Stomach (tissue), 9 donors: ENCODE measurements around the gene RAC3. TPM values are rescaled to one million over a fixed set of nuclear protein-coding genes. Genes with fewer than 3 reads are reported as not detected.

Experiments used
- DNase-seq, 2 donors: peaks; one replicate each; pipeline versions ENCODE4 v3.0.0 to v3.0.0-alpha.2; 2013 to 2019
- H3K27ac ChIP-seq, 5 donors: fragments of 200-600 bp in 4 of 5; sonication (generic) in 4 of 5; one replicate each; pipeline ENCODE4 v1.5.1; 2013 to 2019; ENCODE audit warnings: mild to moderate bottlenecking in 1 of 5, moderate library complexity in 1 of 5
- H3K27me3 ChIP-seq, 3 donors: fragments of 200-600 bp; sonication (generic); one replicate each; pipeline ENCODE4 v1.5.1; 2017 to 2019; ENCODE audit warnings: mixed run types in 1 of 3
- H3K36me3 ChIP-seq, 4 donors: fragments of 200-600 bp; sonication (generic); 1 replicate in 3 of 4; 2 replicates in 1 of 4; pipeline ENCODE4 v1.5.1; 2016 to 2019
- H3K4me1 ChIP-seq, 4 donors: fragments of 200-600 bp; sonication (generic); one replicate each; pipeline ENCODE4 v1.5.1; 2016 to 2019
- H3K4me3 ChIP-seq, 4 donors: fragments of 200-600 bp; sonication (generic) in 3 of 4; one replicate each; pipeline ENCODE4 v1.5.1; 2016 to 2019; ENCODE audit warnings: mild to moderate bottlenecking in 1 of 4
- H3K9me3 ChIP-seq, 4 donors: fragments of 200-600 bp; sonication (generic); one replicate each; pipeline ENCODE4 v1.5.1; 2016 to 2019
- EP300 ChIP-seq: sonication (generic); formaldehyde crosslinking; IDR thresholded peaks from one replicate; pipeline ENCODE4 v1.6.1; 2017; ENCODE audit warnings: antibody characterized with exemption
- POLR2A ChIP-seq, 4 donors: fragments of 450-650 bp; IDR thresholded peaks; one replicate each; pipeline ENCODE4 v1.6.1; 2016; ENCODE audit warnings: antibody characterized with exemption in 4 of 4, control low read depth in 2 of 4, mild to moderate bottlenecking in 1 of 4, moderate library complexity in 1 of 4
- POLR2AphosphoS5 ChIP-seq, 3 donors: sonication (generic); formaldehyde crosslinking; IDR thresholded peaks; one replicate each; pipeline ENCODE4 v1.6.1; 2016; ENCODE audit warnings: antibody characterized with exemption in 3 of 3
- WGBS, 5 donors: extraction: QIAGEN DNeasy Blood & Tissue Kit in 3 of 5; methylation state at CpG; one replicate each; pipeline versions ENCODE4 v1.1.5 to v1.1.7; 2013 to 2018; 5-methylcytosine and 5-hydroxymethylcytosine counted together
- intact Hi-C: fragments of 100-400 bp; cut with DNase I; formaldehyde crosslinking; loops from one replicate; pipeline ENCODE4 v1.15.1; 2023; ENCODE audit warnings: low total_unique reads
- polyA plus RNA-seq, 3 donors: library from polyadenylated mRNA; stranded (reverse); fragments of 200-250 nt; gene quantifications; one replicate each; pipeline ENCODE4 v1.2.3, GENCODE V29; 2013
- total RNA-seq, 5 donors: library from RNA; depleted of rRNA; stranded (reverse); fragments of >200 nt; gene quantifications; one replicate each; pipeline versions ENCODE4 v1.1.0 to v1.2.3, GENCODE V29; 2014 to 2016
- TF ChIP-seq, protein P1 (sequence below), 7 experiments: fragments of 450-650 bp in 4 of 7; fragments of 200-600 bp in 3 of 7; sonication (generic) in 3 of 7; IDR thresholded peaks; one replicate each; pipeline ENCODE4 v1.5.1; 2016 to 2019; ENCODE audit warnings: antibody characterized with exemption in 7 of 7, control low read depth in 2 of 7, mild to moderate bottlenecking in 1 of 7
- donor health status: healthy with polysubstance abuse.
- donor health status: Bipolar disorder and iron deficiency.
- donor health status: healthy.

RAC3 gene
- total and polyA plus RNA-seq, 8 donors, result 1.2 to 24.8 (median 11.6) TPM; not detected in 1

GRCh38 chr17:82018152-82018988, 13.1 kb upstream of the RAC3 start:
- Histone ChIP-seq H3K9me3 (no peaks in the 10 kb centered on the region), H3K27ac (peak overlapping the region in 1 of 5 donors; percentile 12), H3K27me3 (no peaks in the 10 kb centered on the region), H3K4me1 (peaks cover 29 to 55% (median 51%) of the 10 kb centered on the region in 4 donors), H3K36me3 (peaks cover 0 to 23% (median 15%) of the 10 kb centered on the region in 4 donors), H3K4me3 (no peak overlapping the region)
- WGBS, 5 donors, result 42 to 61% (median 57%) methylated on average over 12 to 19 of the region's 19 CpGs
- TF ChIP-seq, protein P1, sequence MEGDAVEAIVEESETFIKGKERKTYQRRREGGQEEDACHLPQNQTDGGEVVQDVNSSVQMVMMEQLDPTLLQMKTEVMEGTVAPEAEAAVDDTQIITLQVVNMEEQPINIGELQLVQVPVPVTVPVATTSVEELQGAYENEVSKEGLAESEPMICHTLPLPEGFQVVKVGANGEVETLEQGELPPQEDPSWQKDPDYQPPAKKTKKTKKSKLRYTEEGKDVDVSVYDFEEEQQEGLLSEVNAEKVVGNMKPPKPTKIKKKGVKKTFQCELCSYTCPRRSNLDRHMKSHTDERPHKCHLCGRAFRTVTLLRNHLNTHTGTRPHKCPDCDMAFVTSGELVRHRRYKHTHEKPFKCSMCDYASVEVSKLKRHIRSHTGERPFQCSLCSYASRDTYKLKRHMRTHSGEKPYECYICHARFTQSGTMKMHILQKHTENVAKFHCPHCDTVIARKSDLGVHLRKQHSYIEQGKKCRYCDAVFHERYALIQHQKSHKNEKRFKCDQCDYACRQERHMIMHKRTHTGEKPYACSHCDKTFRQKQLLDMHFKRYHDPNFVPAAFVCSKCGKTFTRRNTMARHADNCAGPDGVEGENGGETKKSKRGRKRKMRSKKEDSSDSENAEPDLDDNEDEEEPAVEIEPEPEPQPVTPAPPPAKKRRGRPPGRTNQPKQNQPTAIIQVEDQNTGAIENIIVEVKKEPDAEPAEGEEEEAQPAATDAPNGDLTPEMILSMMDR (IDR thresholded peaks at IDR 0.05), result no peak
- no peak for TF ChIP-seq POLR2A (IDR thresholded peaks at IDR 0.05)
- no peak for TF ChIP-seq EP300
- TF ChIP-seq POLR2AphosphoS5 (IDR thresholded peaks at IDR 0.05), result no peak
- DNase-seq, result peak in 1 of 2 donors; percentile 70
- intact Hi-C loops, result loop anchor here (5.0 kb wide), 1 partner anchor 56 kb away; the partner anchor contains the start of gene NOTUM

DNA sequence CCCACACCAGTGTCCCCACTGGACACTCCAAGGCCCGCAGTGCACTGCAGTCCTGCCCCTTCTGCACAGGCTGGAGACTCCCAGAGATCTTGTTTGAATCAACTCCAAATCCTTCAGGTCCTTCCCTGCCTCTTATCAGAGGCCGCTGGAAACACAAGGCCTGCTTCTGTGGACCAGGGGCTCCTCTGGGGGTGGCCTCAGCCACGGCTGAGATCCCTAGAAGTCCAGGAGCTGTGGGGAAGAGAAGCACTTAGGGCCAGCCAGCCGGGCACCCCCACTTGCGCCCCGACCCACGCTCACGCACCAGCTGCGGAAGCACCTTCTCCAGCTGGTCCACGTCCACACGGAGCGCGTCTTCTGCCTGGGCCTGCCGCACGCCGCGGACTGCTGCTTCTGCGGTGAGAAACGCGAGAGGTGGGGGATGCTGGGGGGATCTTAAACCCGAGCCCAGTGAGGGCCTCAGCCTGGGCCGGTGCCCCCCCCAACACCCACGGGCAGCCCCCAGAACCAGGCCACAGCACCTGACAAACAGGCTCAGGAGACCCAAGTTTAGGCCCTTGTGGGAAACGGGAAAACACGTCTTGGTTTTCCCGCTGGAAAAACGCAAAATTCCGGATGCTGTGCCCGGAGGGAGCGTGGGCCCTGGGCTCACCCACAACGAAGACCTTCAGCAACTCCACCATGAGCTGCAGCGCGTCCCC, 12.3 kb upstream of the RAC3 start:
- 75 to 84% (median 76%) methylated on average over 16 to 33 of the region's 33 CpGs for WGBS, 5 donors

DNA sequence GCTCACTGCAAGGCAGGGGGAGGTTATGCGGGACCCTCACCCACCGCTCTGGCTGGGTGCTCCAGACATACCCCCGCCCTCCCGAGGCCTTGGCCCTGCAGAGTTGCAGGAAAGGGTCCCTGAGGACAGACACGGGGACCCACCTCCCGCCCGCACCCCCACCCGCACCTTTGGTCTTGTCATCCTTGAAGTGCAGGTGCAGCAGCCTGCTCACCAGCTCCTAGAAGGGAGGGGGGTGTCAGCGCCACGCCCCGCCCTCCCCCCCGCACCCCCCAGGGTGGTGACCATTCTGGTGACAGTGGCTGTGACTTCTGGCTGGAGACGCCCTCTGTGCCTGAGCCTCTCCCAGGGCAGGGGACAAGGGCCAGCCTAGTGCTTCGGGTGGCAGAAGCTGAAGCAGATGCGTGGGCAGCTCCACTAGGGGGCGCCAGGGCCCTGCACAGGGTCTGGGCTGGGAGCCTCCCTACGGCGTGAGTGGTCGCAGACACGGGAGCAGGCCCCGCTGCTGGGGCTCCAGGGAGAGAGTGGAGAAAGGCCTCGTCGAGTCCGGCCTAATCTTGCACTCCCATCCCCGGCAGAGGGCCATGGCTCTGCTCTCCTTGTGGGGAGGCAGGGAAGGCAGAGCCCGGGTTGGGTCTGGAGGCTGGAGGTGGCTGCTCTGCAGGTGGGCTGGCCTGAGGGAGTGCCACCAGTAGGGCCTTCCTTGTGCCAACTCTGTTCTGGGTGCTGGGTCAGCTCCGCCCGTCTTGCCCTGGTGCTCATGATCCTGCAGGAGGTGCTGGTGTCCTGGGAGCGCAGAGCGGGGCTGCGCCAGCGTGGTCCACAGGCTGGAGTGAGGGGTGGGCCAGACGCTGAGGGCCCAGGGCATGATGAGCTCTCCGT, 11.5 kb upstream of the RAC3 start:
- Histone ChIP-seq H3K4me1 (peaks cover 40 to 68% (median 62%) of the 10 kb centered on the region in 4 donors), H3K36me3 (peaks cover 0 to 17% (median 15%) of the 10 kb centered on the region in 4 donors), H3K27ac (no peak overlapping the region), H3K4me3 (no peak overlapping the region), H3K9me3 (no peaks in the 10 kb centered on the region), H3K27me3 (no peaks in the 10 kb centered on the region)
- DNase-seq, result peak; percentile 63 to 73
- intact Hi-C loops, result loop anchor here (5.0 kb wide), 1 partner anchor 58 kb away; the partner anchor contains the start of gene NOTUM
- no peak for TF ChIP-seq POLR2A (IDR thresholded peaks at IDR 0.05)
- TF ChIP-seq, protein P1 (IDR thresholded peaks at IDR 0.05), result peak in 4 of 7 experiments; percentile 7 to 67 (median 56)
- 55 to 80% (median 59%) methylated on average over 19 to 34 of the region's 34 CpGs for WGBS, 5 donors

More for the DNA sequence above, 12.3 kb upstream of the RAC3 start:
- TF ChIP-seq EP300, result no peak
- Histone ChIP-seq H3K4me1 (peaks cover 36 to 60% (median 55%) of the 10 kb centered on the region in 4 donors), H3K4me3 (no peak overlapping the region), H3K27me3 (no peaks in the 10 kb centered on the region), H3K36me3 (peaks cover 0 to 17% (median 15%) of the 10 kb centered on the region in 4 donors), H3K27ac (peak overlapping the region in 1 of 5 donors; percentile 6), H3K9me3 (no peaks in the 10 kb centered on the region)
- intact Hi-C loops, result loop anchor here (5.0 kb wide), 1 partner anchor 57 kb away; the partner anchor contains the start of gene NOTUM
- DNase-seq, result no peak

DNA sequence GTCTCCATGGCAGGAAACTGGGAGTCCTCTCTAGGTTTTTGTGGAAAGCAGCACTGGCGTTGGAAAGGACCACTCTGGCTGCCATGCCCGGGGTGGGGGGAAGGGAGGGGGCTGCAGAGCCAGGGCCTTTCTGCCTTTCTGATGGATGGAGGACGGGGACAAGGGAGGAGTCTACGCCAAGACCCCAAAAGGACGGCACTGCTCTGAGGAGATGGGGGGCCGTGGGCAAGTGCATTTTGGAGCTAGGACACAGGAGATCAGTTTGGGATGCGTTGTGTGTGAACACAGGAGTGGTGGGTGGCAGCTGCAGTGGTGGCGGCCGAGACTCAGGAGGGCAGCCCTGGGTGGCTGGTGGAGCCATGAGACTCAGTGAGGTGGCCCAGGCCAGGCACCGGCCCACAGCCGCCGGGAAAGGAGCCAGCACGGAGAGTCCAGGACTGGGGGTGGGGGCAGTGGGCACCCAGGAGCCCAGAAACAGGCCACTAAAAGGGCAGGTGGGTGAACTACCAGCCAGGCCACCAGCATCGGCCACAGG, 10.8 kb upstream of the RAC3 start:
- WGBS, 5 donors, result 60 to 73% (median 66%) methylated on average over 12 to 14 of the region's 14 CpGs
- TF ChIP-seq, protein P1 (IDR thresholded peaks at IDR 0.05), result no peak
- peaks cover 40 to 70% (median 64%) of the 10 kb centered on the region in 4 donors for H3K4me1 ChIP-seq
- H3K36me3 ChIP-seq, result peaks cover 0 to 17% (median 15%) of the 10 kb centered on the region in 4 donors
- H3K27ac ChIP-seq, result no peak overlapping the region
- intact Hi-C loops, result no loop called here
- DNase-seq, result no peak
- H3K27me3 ChIP-seq, result no peaks in the 10 kb centered on the region
- no peaks in the 10 kb centered on the region for H3K9me3 ChIP-seq
- H3K4me3 ChIP-seq, result peak overlapping the region in 1 of 4 donors; percentile 98
